DND-41 (cell line): Measurements from ENCODE around the gene MYH9.
A peak's percentile ranks its signal among the peaks of the same experiment; 100 is the strongest.

Source experiments
- ATAC-seq: fragments of 200-7000 bp; cut with Tn5 transposase; 3 replicates; pipeline ENCODE4 v1.9.1; 2021; ENCODE audit warnings: low read depth; ENCODE audit not compliant: insufficient read depth
- DNase-seq: peaks from one replicate; pipeline ENCODE4 v3.0.0-alpha.2; 2020
- H2AFZ ChIP-seq: 2 replicates; pipeline ENCODE4 v1.6.0; 2012; ENCODE audit warnings: low read depth, low read length
- H3K27ac ChIP-seq: 2 replicates; pipeline ENCODE4 v1.5.1; 2012; ENCODE audit warnings: low read length, inconsistent platforms
- H3K27me3 ChIP-seq: fragments of 200-600 bp; sonication (generic); 2 replicates; pipeline ENCODE4 v1.6.0; 2012; ENCODE audit warnings: low read length, mild to moderate bottlenecking, inconsistent platforms; ENCODE audit not compliant: insufficient read depth, poor library complexity
- H3K36me3 ChIP-seq: 2 replicates; pipeline ENCODE4 v1.5.1; 2012; ENCODE audit warnings: low read length, inconsistent platforms; ENCODE audit not compliant: insufficient read depth
- H3K4me1 ChIP-seq: 2 replicates; pipeline ENCODE4 v1.5.1; 2012; ENCODE audit warnings: mild to moderate bottlenecking, low read length; ENCODE audit not compliant: insufficient read depth
- H3K4me2 ChIP-seq: 2 replicates; pipeline ENCODE4 v1.6.0; 2012; ENCODE audit warnings: mild to moderate bottlenecking, moderate library complexity, low read length, inconsistent platforms; ENCODE audit not compliant: insufficient read depth
- H3K4me3 ChIP-seq, 2 experiments: fragments of 200-600 bp in 1 of 2; shearing (Covaris generic) in 1 of 2; 2 replicates each; pipeline ENCODE4 v1.5.1; 2012 to 2016; ENCODE audit warnings: inconsistent platforms in 2 of 2, low read length in 2 of 2, mild to moderate bottlenecking in 2 of 2, low read depth in 1 of 2, moderate library complexity in 1 of 2
- H3K79me2 ChIP-seq: 2 replicates; pipeline ENCODE4 v1.6.0; 2012; ENCODE audit warnings: low read length, inconsistent platforms; ENCODE audit not compliant: insufficient read depth
- H3K9ac ChIP-seq: 2 replicates; pipeline ENCODE4 v1.6.0; 2012; ENCODE audit warnings: low read depth, mild to moderate bottlenecking, inconsistent platforms, low read length, moderate library complexity
- H3K9me3 ChIP-seq: 2 replicates; pipeline ENCODE4 v1.5.1; 2012; ENCODE audit warnings: low read length, moderate library complexity, mild to moderate bottlenecking, inconsistent platforms; ENCODE audit not compliant: insufficient read depth, severe bottlenecking
- H4K20me1 ChIP-seq: 2 replicates; pipeline ENCODE4 v1.6.0; 2012; ENCODE audit warnings: low read length; ENCODE audit not compliant: insufficient read depth
- CTCF ChIP-seq: IDR thresholded peaks from 2 replicates; pipeline ENCODE4 v1.5.1; 2012; ENCODE audit warnings: borderline replicate concordance, low read length, moderate library complexity, mild to moderate bottlenecking; ENCODE audit not compliant: poor library complexity, severe bottlenecking; ENCODE audit errors: extremely low read depth
- EZH2 ChIP-seq: IDR thresholded peaks from 3 replicates; pipeline ENCODE4 v1.6.1; 2012; ENCODE audit warnings: borderline replicate concordance, low read depth, mild to moderate bottlenecking, moderate library complexity, low read length, inconsistent platforms; ENCODE audit not compliant: severe bottlenecking

The MYH9 gene

GRCh38 chr22:36373258-36373579 lies 14.5 kb downstream of the MYH9 start:
- no peaks in the 10 kb centered on the region for H3K9me3 ChIP-seq
- peak overlapping the region; percentile 34 for H3K27ac ChIP-seq
- peaks cover 33% of the 10 kb centered on the region for H3K36me3 ChIP-seq
- ATAC-seq (no peak), DNase-seq (no peak)
- H3K4me1 ChIP-seq = peaks cover 66% of the 10 kb centered on the region
- TF ChIP-seq CTCF = no peak
- no peak overlapping the region for H3K4me3 ChIP-seq
- H3K79me2 ChIP-seq = peaks cover 100% of the 10 kb centered on the region
- peaks cover 83% of the 10 kb centered on the region for H4K20me1 ChIP-seq
- no peak overlapping the region for H2AFZ ChIP-seq
- no peak overlapping the region for H3K4me2 ChIP-seq
- no peak overlapping the region for H3K9ac ChIP-seq
- no peaks in the 10 kb centered on the region for H3K27me3 ChIP-seq

GRCh38 chr22:36371920-36372319 lies 15.8 kb downstream of the MYH9 start:
- TF ChIP-seq CTCF = no peak
- no peak for TF ChIP-seq EZH2
- ATAC-seq (peak; percentile 37; the same call in 1 of the 3 replicates), DNase-seq (no peak)
- Histone ChIP-seq H3K9ac (no peak overlapping the region), H3K27ac (peak overlapping the region; percentile 30; the same call in 1 of the 2 replicates), H3K4me3 (no peak overlapping the region), H3K27me3 (no peaks in the 10 kb centered on the region), H3K4me2 (no peak overlapping the region), H2AFZ (no peak overlapping the region), H4K20me1 (peaks cover 91% of the 10 kb centered on the region), H3K79me2 (peaks cover 100% of the 10 kb centered on the region), H3K36me3 (peaks cover 46% of the 10 kb centered on the region), H3K9me3 (no peaks in the 10 kb centered on the region), H3K4me1 (peaks cover 59% of the 10 kb centered on the region)

- no peak overlapping the region for H3K4me2 ChIP-seq
- H3K79me2 ChIP-seq = peaks cover 100% of the 10 kb centered on the region
- H2AFZ ChIP-seq = no peak overlapping the region
- ATAC-seq (no peak), DNase-seq (no peak)
- no peak overlapping the region for H3K4me3 ChIP-seq
- H3K9ac ChIP-seq = no peak overlapping the region
- no peaks in the 10 kb centered on the region for H3K9me3 ChIP-seq
- TF ChIP-seq EZH2 = no peak
- no peak for TF ChIP-seq CTCF
- peak overlapping the region; percentile 42 for H3K27ac ChIP-seq
- peaks cover 56% of the 10 kb centered on the region for H3K4me1 ChIP-seq
- H3K36me3 ChIP-seq = peaks cover 40% of the 10 kb centered on the region
- H4K20me1 ChIP-seq = peaks cover 88% of the 10 kb centered on the region
- no peaks in the 10 kb centered on the region for H3K27me3 ChIP-seq
Observed at GRCh38 chr22:36369922-36370791, 17.6 kb downstream of the MYH9 start.
